SK-N-SH (cell line): ENCODE data around the gene SHF.

ENCODE experiments used
- CTCF ChIP-seq: fragments of 200-600 bp; sonication (generic); IDR thresholded peaks from 2 replicates; pipeline ENCODE4 v1.6.1; 2017; ENCODE audit warnings: antibody characterized with exemption, mild to moderate bottlenecking, moderate library complexity
- JUND ChIP-seq: IDR thresholded peaks from 2 replicates; pipeline ENCODE4 v1.4.0; 2012
- MAX ChIP-seq: IDR thresholded peaks from 2 replicates; pipeline ENCODE4 v1.4.0; 2012; ENCODE audit warnings: low read depth
- MEF2A ChIP-seq: IDR thresholded peaks from 2 replicates; pipeline ENCODE4 v1.4.0; 2012; ENCODE audit warnings: low read depth, borderline replicate concordance
- POLR2AphosphoS5 ChIP-seq: IDR thresholded peaks from 2 replicates; pipeline ENCODE4 v1.6.1; 2012; ENCODE audit warnings: low read depth, low read length
- RFX5 ChIP-seq: IDR thresholded peaks from 2 replicates; pipeline ENCODE4 v1.6.1; 2012; ENCODE audit warnings: mild to moderate bottlenecking, improper control_type of control experiment, low read length
- SIN3A ChIP-seq: IDR thresholded peaks from 2 replicates; pipeline ENCODE4 v1.6.1; 2012; ENCODE audit warnings: low read depth, mild to moderate bottlenecking, low read length, moderate library complexity, borderline replicate concordance
- SMC3 ChIP-seq: IDR thresholded peaks from 2 replicates; pipeline ENCODE4 v1.6.1; 2012; ENCODE audit warnings: low read depth, low read length, improper control_type of control experiment
- TCF12 ChIP-seq: IDR thresholded peaks from 2 replicates; pipeline ENCODE4 v1.4.0; 2012
- YY1 ChIP-seq: IDR thresholded peaks from 2 replicates; pipeline ENCODE4 v1.4.0; 2012; ENCODE audit warnings: low read depth, mild to moderate bottlenecking

- TF ChIP-seq CTCF (no peak), TCF12 (no peak), RFX5 (no peak), SMC3 (no peak), YY1 (no peak), SIN3A (no peak), JUND (no peak), MEF2A (no peak), POLR2AphosphoS5 (no peak), MAX (no peak)
Measured at GRCh38 chr15:45143056-45143455, 44.7 kb downstream of the SHF start.
